Measurements from ENCODE around the gene SMIM15. TPM values are rescaled to one million over a fixed set of nuclear protein-coding genes. Genes with fewer than 3 reads are reported as not detected.

Gene SMIM15
- total and polyA plus RNA-seq, 2 of the 13 experiments (the other 11 are each of a cell fraction or from before 2014, with no cell fraction given) = 12.7 to 58.2 TPM

DNA sequence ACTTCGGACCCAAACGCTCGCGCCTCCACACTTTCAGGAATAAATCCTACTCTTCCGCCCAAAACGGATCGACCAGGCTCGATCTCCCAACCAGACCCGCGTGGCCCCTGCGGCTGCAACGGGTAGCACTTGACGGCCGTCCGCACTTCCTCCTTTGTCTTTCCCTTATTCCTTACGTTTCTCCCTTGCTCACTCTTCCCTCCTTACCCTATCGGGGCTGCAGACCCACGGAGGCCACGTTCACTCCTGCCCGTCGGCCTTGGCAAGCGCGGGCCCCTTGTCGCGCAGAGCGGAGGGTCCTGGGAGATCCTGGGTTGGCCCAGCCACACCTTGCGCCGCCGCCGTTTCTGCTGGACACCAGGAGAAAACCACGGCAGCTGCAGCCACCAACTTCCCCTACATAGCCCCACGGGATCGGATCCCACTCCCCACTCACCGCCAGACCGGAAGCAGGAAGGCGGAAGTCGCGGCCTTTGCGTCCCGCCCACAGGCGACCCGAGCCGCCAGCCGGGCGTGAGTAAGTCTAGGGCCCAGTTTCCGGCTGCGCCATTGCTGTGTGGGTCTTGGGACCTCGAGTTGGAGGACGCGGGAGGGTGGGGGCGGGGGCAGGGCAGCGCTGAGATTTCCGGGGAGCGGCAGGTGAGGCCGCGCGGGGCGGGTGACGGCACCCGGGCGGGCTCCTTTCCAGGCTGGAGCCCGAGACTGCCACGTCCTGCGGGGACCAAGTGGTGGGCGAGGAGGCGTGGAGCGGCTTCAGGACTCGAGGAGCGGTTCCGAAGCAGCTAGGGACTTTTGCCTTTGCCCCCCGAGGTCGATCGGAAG lies at the start of gene SMIM15 (continued):
- TF ChIP-seq, protein P1, sequence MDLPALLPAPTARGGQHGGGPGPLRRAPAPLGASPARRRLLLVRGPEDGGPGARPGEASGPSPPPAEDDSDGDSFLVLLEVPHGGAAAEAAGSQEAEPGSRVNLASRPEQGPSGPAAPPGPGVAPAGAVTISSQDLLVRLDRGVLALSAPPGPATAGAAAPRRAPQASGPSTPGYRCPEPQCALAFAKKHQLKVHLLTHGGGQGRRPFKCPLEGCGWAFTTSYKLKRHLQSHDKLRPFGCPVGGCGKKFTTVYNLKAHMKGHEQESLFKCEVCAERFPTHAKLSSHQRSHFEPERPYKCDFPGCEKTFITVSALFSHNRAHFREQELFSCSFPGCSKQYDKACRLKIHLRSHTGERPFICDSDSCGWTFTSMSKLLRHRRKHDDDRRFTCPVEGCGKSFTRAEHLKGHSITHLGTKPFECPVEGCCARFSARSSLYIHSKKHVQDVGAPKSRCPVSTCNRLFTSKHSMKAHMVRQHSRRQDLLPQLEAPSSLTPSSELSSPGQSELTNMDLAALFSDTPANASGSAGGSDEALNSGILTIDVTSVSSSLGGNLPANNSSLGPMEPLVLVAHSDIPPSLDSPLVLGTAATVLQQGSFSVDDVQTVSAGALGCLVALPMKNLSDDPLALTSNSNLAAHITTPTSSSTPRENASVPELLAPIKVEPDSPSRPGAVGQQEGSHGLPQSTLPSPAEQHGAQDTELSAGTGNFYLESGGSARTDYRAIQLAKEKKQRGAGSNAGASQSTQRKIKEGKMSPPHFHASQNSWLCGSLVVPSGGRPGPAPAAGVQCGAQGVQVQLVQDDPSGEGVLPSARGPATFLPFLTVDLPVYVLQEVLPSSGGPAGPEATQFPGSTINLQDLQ (CRISPR knock-in tag; IDR thresholded peaks at IDR 0.05) = no peak
- TF ChIP-seq KLF11 (CRISPR knock-in tag; IDR thresholded peaks at IDR 0.05) (peak; percentile 71; the same call in 1 of the 2 replicates), ZNF552 (CRISPR knock-in tag; IDR thresholded peaks at IDR 0.05; ENCODE audit: borderline replicate concordance) (0 out of 2 replicates have a peak, but pooled peaks have one; percentile 24), TEAD3 (CRISPR knock-in tag; optimal IDR thresholded peaks at IDR 0.05; ENCODE audit: borderline replicate concordance) (peak; percentile 12), ZNF468 (CRISPR knock-in tag; IDR thresholded peaks at IDR 0.05) (0 out of 2 replicates have a peak, but pooled peaks have one; percentile 47), KAT7 (CRISPR knock-in tag; IDR thresholded peaks at IDR 0.05; ENCODE audit: borderline replicate concordance) (peak; percentile 87; the same call in 1 of the 2 replicates), RERE (CRISPR knock-in tag; IDR thresholded peaks at IDR 0.05; ENCODE audit: low read depth) (no peak), TBX2 (CRISPR knock-in tag; IDR thresholded peaks at IDR 0.05; ENCODE audit: borderline replicate concordance) (peak; percentile 81), ZBTB43 (CRISPR knock-in tag; conservative IDR thresholded peaks at IDR 0.05) (0 out of 2 replicates have a peak, but pooled peaks have one; percentile 64), ZNF496 (CRISPR knock-in tag; IDR thresholded peaks at IDR 0.05; ENCODE audit: insufficient replicate concordance) (no peak), ZNF879 (CRISPR knock-in tag; IDR thresholded peaks at IDR 0.05) (no peak), RNF2 (conservative IDR thresholded peaks at IDR 0.05; ENCODE audit: low read depth) (0 out of 2 replicates have a peak, but pooled peaks have one; percentile 24), ZNF138 (CRISPR knock-in tag; IDR thresholded peaks at IDR 0.05; ENCODE audit: low read depth) (peak; percentile 78; the same call in 1 of the 2 replicates), CBX2 (IDR thresholded peaks at IDR 0.05; ENCODE audit: low read depth, low read length) (no peak), CBX2 (CRISPR knock-in tag; IDR thresholded peaks at IDR 0.05; ENCODE audit: low read depth) (no peak), NRL (CRISPR knock-in tag; IDR thresholded peaks at IDR 0.05; ENCODE audit: borderline replicate concordance) (peak; percentile 45; the same call in 1 of the 2 replicates)
- TF ChIP-seq, protein P2, sequence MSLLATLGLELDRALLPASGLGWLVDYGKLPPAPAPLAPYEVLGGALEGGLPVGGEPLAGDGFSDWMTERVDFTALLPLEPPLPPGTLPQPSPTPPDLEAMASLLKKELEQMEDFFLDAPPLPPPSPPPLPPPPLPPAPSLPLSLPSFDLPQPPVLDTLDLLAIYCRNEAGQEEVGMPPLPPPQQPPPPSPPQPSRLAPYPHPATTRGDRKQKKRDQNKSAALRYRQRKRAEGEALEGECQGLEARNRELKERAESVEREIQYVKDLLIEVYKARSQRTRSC (CRISPR knock-in tag; IDR thresholded peaks at IDR 0.05; ENCODE audit: low read depth) = no peak
